Activated B cell treated with CpG ODN at 0.5 μM for 24 hours (primary cell): ENCODE results near the gene ABR. TPM values are rescaled to one million over a fixed set of nuclear protein-coding genes. Genes with fewer than 3 reads are reported as not detected.
"Not testable (repeated sequence)": the region's sequence is repeated elsewhere in the genome, so short reads cannot be mapped to it uniquely, and the experiment has no call there.

ENCODE experiments used
- ATAC-seq: fragments of 200-7000 bp; cut with Tn5 transposase; one replicate; pipeline ENCODE4 v1.10.0; 2021; ENCODE audit warnings: low read depth, mild to moderate bottlenecking, moderate library complexity
- CTCF ChIA-PET: fragments of 350-600 bp; sonication (Branson Sonifier 250); formaldehyde crosslinking; loops from one replicate; lab custom pipeline; 2021; ENCODE audit warnings: antibody characterized with exemption; lab: Charles Lee
- POLR2A ChIA-PET: fragments of 350-600 bp; sonication (Branson Sonifier 250); formaldehyde crosslinking; loops from one replicate; lab custom pipeline; 2021; ENCODE audit warnings: antibody characterized with exemption; lab: Charles Lee
- DNase-seq: peaks from one replicate; pipeline ENCODE4 v3.0.0; 2022
- H3K27ac Mint-ChIP-seq: one replicate; pipeline ENCODE4 v1.8.0; 2020; ENCODE audit warnings: mixed read lengths
- H3K27me3 Mint-ChIP-seq: one replicate; pipeline ENCODE4 v1.8.0; 2021; ENCODE audit warnings: mixed read lengths
- H3K36me3 Mint-ChIP-seq: one replicate; pipeline ENCODE4 v1.8.0; 2021; ENCODE audit warnings: low read depth, mixed read lengths
- H3K4me1 Mint-ChIP-seq: one replicate; pipeline ENCODE4 v1.8.0; 2021; ENCODE audit warnings: mixed read lengths
- H3K4me3 Mint-ChIP-seq: one replicate; pipeline ENCODE4 v1.8.0; 2020; ENCODE audit warnings: mild to moderate bottlenecking, mixed read lengths
- H3K9me3 Mint-ChIP-seq: one replicate; pipeline ENCODE4 v1.8.0; 2020; ENCODE audit warnings: mixed read lengths
- intact Hi-C: fragments of 100-400 bp; cut with micrococcal nuclease; formaldehyde crosslinking; loops from one replicate; pipeline ENCODE4 v1.15.1; 2024
- total RNA-seq: library from RNA; stranded (reverse); gene quantifications from 2 replicates; pipeline ENCODE4 v1.2.3, GENCODE V29; 2022
- TF ChIP-seq, protein P1 (sequence below): fragments of 200-600 bp; IDR thresholded peaks from one replicate; pipeline ENCODE4 v1.8.0; 2022; ENCODE audit warnings: antibody characterized with exemption, mild to moderate bottlenecking

ABR gene
- total RNA-seq, 1 donor from 2014 or later: 150 TPM

- no peak overlapping the region for H3K27ac Mint-ChIP-seq
- peaks cover 3% of the 10 kb centered on the region for H3K4me1 Mint-ChIP-seq
- intact Hi-C loops: no loop called here
- no peak for ATAC-seq
- ChIA-PET POLR2A (interaction anchor here (0.6 kb wide), 1 partner anchor 39 kb away, joined by 4 read pairs; no protein-coding TSS in a partner anchor), CTCF (no interaction called here)
- TF ChIP-seq, protein P1, sequence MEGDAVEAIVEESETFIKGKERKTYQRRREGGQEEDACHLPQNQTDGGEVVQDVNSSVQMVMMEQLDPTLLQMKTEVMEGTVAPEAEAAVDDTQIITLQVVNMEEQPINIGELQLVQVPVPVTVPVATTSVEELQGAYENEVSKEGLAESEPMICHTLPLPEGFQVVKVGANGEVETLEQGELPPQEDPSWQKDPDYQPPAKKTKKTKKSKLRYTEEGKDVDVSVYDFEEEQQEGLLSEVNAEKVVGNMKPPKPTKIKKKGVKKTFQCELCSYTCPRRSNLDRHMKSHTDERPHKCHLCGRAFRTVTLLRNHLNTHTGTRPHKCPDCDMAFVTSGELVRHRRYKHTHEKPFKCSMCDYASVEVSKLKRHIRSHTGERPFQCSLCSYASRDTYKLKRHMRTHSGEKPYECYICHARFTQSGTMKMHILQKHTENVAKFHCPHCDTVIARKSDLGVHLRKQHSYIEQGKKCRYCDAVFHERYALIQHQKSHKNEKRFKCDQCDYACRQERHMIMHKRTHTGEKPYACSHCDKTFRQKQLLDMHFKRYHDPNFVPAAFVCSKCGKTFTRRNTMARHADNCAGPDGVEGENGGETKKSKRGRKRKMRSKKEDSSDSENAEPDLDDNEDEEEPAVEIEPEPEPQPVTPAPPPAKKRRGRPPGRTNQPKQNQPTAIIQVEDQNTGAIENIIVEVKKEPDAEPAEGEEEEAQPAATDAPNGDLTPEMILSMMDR: no peak
- peaks cover 2% of the 10 kb centered on the region for H3K36me3 Mint-ChIP-seq
- no peaks in the 10 kb centered on the region for H3K27me3 Mint-ChIP-seq
- H3K9me3 Mint-ChIP-seq: no peaks in the 10 kb centered on the region
- DNase-seq: no peak
- no peak overlapping the region for H3K4me3 Mint-ChIP-seq
These were observed 37.2 kb downstream of the ABR start for GRCh38 chr17:1142561-1142971.

DNA sequence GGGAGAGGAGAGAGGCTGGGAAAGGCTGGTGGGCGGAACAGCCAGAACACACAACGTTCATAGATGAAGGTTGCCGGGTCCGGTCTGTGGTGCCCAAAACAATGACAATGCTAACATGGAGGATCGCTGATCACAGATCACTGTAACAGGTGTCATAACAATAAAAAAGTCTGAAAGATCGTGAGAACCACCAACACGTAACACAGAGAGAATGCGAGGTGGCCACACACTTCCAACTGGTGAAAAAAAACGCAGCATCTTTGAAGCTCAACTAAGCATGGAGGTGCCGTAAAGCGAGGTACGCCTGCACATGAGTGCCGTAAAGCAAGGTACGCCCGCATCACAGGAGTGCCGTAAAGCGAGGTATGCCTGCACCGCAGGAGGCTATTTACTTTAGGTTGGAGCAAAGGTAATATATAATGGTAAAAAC, 42.3 kb downstream of the ABR start:
- intact Hi-C loops: no loop called here
- ChIA-PET POLR2A (no interaction called here), CTCF (interaction anchor here (1.1 kb wide), 1 partner anchor 15 kb away, joined by 3 read pairs; no protein-coding TSS in a partner anchor)
- Mint-ChIP-seq H3K9me3 (no peaks in the 10 kb centered on the region), H3K27me3 (no peaks in the 10 kb centered on the region), H3K4me1 (peaks cover 4% of the 10 kb centered on the region), H3K4me3 (no peak overlapping the region), H3K27ac (no peak overlapping the region), H3K36me3 (peaks cover 2% of the 10 kb centered on the region)
- ATAC-seq: no peak
- no peak for DNase-seq
- TF ChIP-seq, protein P1: no peak

DNA sequence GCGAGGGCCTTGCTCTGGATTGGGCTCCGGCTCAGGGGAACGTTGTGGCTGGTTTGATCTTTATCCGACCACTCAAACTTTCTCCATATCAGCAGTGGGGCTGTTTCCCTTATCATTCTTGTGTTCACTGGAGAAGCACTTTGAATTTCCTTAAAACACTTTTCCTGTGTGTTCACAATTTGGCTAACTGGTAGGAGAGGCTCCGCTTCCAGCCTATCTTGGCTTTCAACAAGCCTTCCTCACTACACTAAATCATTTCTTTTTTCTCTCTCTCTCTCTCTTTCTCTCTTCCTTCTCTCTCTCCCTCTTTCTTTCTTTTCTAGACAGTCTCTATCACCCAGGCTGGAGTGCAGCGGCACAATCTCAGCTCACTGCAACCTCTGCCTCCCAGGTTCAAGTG, 43.0 kb downstream of the ABR start:
- TF ChIP-seq, protein P1: no peak
- no peak overlapping the region for H3K27ac Mint-ChIP-seq
- peaks cover 6% of the 10 kb centered on the region for H3K4me1 Mint-ChIP-seq
- ChIA-PET POLR2A (no interaction called here), CTCF (no interaction called here)
- no peaks in the 10 kb centered on the region for H3K9me3 Mint-ChIP-seq
- intact Hi-C loops: no loop called here
- H3K4me3 Mint-ChIP-seq: no peak overlapping the region
- no peaks in the 10 kb centered on the region for H3K27me3 Mint-ChIP-seq
- ATAC-seq: no peak
- DNase-seq: no peak
- peaks cover 2% of the 10 kb centered on the region for H3K36me3 Mint-ChIP-seq

GRCh38 chr17:1134634-1135324, 45.0 kb downstream of the ABR start:
- ATAC-seq: no peak
- TF ChIP-seq, protein P1: no peak
- DNase-seq: no peak
- Mint-ChIP-seq H3K4me1 (peaks cover 4% of the 10 kb centered on the region), H3K27me3 (no peaks in the 10 kb centered on the region), H3K27ac (no peak overlapping the region), H3K9me3 (no peaks in the 10 kb centered on the region), H3K4me3 (no peak overlapping the region), H3K36me3 (peaks cover 2% of the 10 kb centered on the region)
- POLR2A ChIA-PET: no interaction called here
- CTCF ChIA-PET: no interaction called here
- intact Hi-C loops: no loop called here

DNA sequence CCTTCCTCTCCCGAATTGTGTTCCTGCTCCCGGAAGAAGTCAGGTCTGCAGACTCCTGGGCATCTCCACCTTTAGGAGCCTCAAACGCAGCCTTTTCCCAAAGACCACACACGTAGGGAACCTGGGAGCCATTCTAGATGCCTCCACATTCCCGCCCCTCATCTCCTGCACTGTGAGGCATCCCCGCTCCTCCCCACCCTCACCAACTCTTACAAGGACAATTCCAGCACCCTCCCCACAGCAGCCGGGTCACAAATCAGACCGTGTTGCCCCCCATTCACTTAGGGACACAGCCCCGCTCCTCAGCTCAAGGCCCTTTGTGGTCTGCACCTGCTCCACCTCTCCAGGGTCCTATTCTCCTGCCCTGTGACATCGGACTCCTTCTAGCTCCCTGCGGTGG, 49.6 kb downstream of the ABR start:
- POLR2A ChIA-PET: no interaction called here
- intact Hi-C loops: no loop called here
- DNase-seq: no peak
- no peak overlapping the region for H3K4me3 Mint-ChIP-seq
- no peaks in the 10 kb centered on the region for H3K27me3 Mint-ChIP-seq
- H3K9me3 Mint-ChIP-seq: peaks cover 2% of the 10 kb centered on the region
- no peak for ATAC-seq
- TF ChIP-seq, protein P1: no peak
- H3K27ac Mint-ChIP-seq: no peak overlapping the region
- peaks cover 2% of the 10 kb centered on the region for H3K4me1 Mint-ChIP-seq
- H3K36me3 Mint-ChIP-seq: peaks cover 11% of the 10 kb centered on the region
- CTCF ChIA-PET: no interaction called here

DNA sequence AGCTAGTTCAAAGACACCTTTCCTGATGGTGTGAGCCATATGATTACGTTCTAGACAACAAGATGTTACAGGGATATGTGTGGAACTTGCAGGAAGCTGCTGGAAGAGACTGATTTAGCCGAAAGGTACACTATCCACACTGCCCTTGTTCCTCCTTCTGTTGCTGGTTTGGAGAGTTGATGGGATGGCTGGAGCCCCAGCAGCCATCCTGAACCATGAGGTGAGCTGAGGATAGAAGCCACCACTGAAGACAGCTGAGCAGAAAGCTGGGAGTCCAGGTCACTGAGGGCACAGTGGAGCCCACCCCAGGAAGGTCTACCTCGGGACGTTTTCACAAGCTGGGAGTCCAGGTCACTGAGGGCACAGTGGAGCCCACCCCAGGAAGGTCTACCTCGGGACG, 51.3 kb downstream of the ABR start:
- H3K27ac Mint-ChIP-seq, CTCF ChIA-PET, intact Hi-C loops, H3K9me3 Mint-ChIP-seq, ATAC-seq, H3K27me3 Mint-ChIP-seq, H3K4me1 Mint-ChIP-seq, H3K4me3 Mint-ChIP-seq, DNase-seq: not testable (repeated sequence)
- H3K36me3 Mint-ChIP-seq: peaks cover 17% of the 10 kb centered on the region
- POLR2A ChIA-PET: interaction anchor here (0.6 kb wide), 1 partner anchor 41 kb away, joined by 3 read pairs; no protein-coding TSS in a partner anchor
